B cell (primary cell): ENCODE measurements around the gene DIRAS3.

Experiments used
- EZH2 ChIP-seq: IDR thresholded peaks from 2 replicates; pipeline ENCODE4 v1.6.1; 2012; ENCODE audit warnings: borderline replicate concordance, low read depth, mild to moderate bottlenecking, moderate library complexity, low read length; ENCODE audit not compliant: insufficient read depth, poor library complexity, severe bottlenecking
- TF ChIP-seq, protein P1 (sequence below): fragments of 200-600 bp; IDR thresholded peaks from one replicate; pipeline ENCODE4 v1.8.0; 2022; ENCODE audit warnings: antibody characterized with exemption, mild to moderate bottlenecking

DNA sequence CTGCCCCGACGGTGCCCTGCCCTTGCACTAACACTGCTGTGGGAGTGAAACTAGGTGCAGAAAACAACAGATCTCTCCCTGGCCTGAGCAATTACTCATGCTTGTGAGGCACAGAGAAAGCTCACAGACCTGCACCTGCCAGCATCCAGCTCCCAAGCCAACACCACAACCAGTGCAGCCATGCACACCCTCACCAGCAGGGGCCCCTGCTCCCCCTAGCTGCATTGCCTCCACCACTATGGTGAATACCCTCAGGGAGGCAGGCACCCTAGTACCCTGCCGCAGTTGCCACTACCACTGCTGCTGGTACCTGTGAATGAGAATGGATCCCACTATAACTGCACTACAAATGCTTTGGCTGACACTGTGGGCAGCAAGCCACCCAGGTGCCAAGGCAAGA lies 7.1 kb upstream of the DIRAS3 start:
- TF ChIP-seq, protein P1, sequence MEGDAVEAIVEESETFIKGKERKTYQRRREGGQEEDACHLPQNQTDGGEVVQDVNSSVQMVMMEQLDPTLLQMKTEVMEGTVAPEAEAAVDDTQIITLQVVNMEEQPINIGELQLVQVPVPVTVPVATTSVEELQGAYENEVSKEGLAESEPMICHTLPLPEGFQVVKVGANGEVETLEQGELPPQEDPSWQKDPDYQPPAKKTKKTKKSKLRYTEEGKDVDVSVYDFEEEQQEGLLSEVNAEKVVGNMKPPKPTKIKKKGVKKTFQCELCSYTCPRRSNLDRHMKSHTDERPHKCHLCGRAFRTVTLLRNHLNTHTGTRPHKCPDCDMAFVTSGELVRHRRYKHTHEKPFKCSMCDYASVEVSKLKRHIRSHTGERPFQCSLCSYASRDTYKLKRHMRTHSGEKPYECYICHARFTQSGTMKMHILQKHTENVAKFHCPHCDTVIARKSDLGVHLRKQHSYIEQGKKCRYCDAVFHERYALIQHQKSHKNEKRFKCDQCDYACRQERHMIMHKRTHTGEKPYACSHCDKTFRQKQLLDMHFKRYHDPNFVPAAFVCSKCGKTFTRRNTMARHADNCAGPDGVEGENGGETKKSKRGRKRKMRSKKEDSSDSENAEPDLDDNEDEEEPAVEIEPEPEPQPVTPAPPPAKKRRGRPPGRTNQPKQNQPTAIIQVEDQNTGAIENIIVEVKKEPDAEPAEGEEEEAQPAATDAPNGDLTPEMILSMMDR = no peak
- no peak for TF ChIP-seq EZH2
